ENCODE results near the gene GBP6. TPM values are rescaled to one million over a fixed set of nuclear protein-coding genes. Genes with fewer than 3 reads are reported as not detected.
"Not testable (repeated sequence)": the region's sequence is repeated elsewhere in the genome, so short reads cannot be mapped to it uniquely, and the experiment has no call there.

Gene GBP6
- total and polyA plus RNA-seq, 2 donors: 1.6 TPM; not detected in 1

DNA sequence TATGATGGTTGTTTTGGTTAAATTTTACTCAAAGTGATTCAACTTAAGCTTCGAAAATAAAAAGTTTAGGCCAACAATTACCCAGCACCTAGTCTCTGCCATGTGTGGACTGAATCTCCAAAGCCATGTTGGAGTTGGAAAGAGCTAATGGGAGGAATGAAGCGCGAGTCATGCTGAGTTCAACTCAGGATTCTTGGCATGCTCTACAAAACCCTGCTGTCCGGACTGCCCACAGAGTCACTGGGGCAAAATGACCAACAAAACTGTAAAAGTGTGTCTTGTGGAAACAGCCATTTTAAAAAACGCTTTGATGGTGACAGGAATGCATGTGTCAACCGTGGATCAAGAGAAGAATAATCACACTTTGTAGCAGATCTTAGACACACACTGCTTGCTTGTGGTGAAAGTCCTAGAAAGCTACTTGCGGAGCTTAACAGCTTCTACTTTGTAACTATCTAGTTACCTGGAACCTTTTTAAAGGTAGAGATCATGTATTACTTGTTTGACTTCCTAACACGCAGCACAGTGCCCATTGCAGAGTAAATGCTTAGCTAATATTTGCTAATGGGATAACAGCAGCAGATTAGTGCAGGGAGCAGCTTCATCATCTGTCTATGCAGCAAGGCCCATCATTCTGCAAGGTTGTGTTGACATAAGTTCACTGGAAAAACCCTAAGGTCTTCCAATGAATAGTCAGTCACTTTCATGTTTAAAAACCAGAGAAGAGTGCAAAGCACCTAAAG lies 7.0 kb upstream of the GBP6 start:
- no peak for DNase-seq (ENCODE audit: extremely low spot score)
- 77% methylated on average over 8 of the region's 8 CpGs for WGBS
- no peaks in the 10 kb centered on the region for H3K36me3 ChIP-seq (ENCODE audit: insufficient read depth)
- H3K4me1 ChIP-seq (ENCODE audit: insufficient read depth): no peaks in the 10 kb centered on the region
- no peak overlapping the region for H3K4me3 ChIP-seq (ENCODE audit: low read depth, low read length)
- no peak overlapping the region for H3K27ac ChIP-seq (ENCODE audit: low read depth)

DNA sequence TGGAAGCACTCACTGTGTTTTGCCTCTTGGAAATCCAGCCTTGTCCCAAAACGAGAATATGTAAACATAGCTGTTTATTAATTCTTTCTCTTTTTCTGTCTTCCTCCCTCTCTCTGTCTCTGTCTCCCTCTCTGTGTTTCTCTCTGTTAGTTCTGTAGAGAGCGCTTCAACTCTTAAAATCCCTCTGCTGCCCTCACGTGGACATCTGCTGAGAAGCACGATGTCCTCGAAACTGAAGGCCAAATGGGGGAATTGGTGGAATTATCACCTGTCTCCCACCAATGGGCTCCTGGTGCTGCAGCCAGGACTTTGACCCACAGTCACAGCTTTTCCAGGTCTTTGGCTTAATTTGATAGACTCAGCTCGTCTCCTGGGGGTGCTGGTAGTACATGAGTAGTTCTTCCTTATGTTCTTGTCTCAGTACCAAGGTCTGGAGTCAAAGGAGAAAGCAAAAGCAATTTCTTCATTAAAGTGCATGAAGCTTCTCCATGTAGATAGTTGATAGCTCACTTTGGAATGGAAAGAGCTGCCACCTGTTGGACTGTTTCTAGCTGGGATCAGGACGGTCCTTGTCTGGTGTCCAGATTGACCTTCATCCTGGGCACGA lies 5.5 kb upstream of the GBP6 start:
- H3K27ac ChIP-seq (ENCODE audit: low read depth): no peak overlapping the region
- 24% methylated on average over 8 of the region's 8 CpGs for WGBS
- H3K4me1 ChIP-seq (ENCODE audit: insufficient read depth): no peaks in the 10 kb centered on the region
- H3K4me3 ChIP-seq (ENCODE audit: low read depth, low read length): no peak overlapping the region
- DNase-seq (ENCODE audit: extremely low spot score): peak; percentile 29
- no peaks in the 10 kb centered on the region for H3K36me3 ChIP-seq (ENCODE audit: insufficient read depth)

GRCh38 chr1:89360716-89361115 lies 3.1 kb upstream of the GBP6 start:
- no peaks in the 10 kb centered on the region for H3K4me1 ChIP-seq (ENCODE audit: insufficient read depth)
- 51% methylated on average over 1 of the region's 1 CpG for WGBS
- H3K4me3 ChIP-seq (ENCODE audit: low read depth, low read length): no peak overlapping the region
- no peak overlapping the region for H3K27ac ChIP-seq (ENCODE audit: low read depth)
- DNase-seq (ENCODE audit: extremely low spot score): no peak
- no peaks in the 10 kb centered on the region for H3K36me3 ChIP-seq (ENCODE audit: insufficient read depth)

GRCh38 chr1:89361681-89362080 lies 2.2 kb upstream of the GBP6 start:
- Histone ChIP-seq H3K4me1 (ENCODE audit: insufficient read depth) (no peaks in the 10 kb centered on the region), H3K36me3 (ENCODE audit: insufficient read depth) (no peaks in the 10 kb centered on the region), H3K27ac (ENCODE audit: low read depth) (no peak overlapping the region), H3K4me3 (ENCODE audit: low read depth, low read length) (no peak overlapping the region)
- DNase-seq (ENCODE audit: extremely low spot score): no peak
- 90% methylated on average over 3 of the region's 3 CpGs for WGBS

DNA sequence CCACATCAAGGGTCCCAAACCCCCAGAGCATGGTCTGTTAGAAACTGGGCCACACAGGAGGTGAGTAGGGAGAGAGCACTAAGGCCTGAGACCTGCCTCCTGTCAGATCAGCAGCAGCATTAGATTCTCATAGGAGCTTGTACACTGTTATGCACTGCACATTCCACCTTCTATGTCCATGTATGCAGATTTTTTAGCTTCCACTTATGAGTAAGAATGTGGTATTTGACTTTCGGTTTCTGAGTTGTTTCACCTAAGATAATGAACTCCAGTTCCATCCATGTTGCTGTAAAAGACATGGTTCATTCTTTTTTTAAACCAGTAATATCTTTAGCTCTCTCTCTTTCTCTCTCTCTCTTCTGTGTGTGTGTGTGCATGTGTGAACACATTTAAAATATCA lies 663 bp upstream of the GBP6 start:
- H3K27ac ChIP-seq (ENCODE audit: low read depth): no peak overlapping the region
- no peaks in the 10 kb centered on the region for H3K36me3 ChIP-seq (ENCODE audit: insufficient read depth)
- H3K4me1 ChIP-seq (ENCODE audit: insufficient read depth): no peaks in the 10 kb centered on the region
- DNase-seq (ENCODE audit: extremely low spot score): no peak
- no peak overlapping the region for H3K4me3 ChIP-seq (ENCODE audit: low read depth, low read length)
- WGBS: 33% methylated on average over 1 of the region's 1 CpG

DNA sequence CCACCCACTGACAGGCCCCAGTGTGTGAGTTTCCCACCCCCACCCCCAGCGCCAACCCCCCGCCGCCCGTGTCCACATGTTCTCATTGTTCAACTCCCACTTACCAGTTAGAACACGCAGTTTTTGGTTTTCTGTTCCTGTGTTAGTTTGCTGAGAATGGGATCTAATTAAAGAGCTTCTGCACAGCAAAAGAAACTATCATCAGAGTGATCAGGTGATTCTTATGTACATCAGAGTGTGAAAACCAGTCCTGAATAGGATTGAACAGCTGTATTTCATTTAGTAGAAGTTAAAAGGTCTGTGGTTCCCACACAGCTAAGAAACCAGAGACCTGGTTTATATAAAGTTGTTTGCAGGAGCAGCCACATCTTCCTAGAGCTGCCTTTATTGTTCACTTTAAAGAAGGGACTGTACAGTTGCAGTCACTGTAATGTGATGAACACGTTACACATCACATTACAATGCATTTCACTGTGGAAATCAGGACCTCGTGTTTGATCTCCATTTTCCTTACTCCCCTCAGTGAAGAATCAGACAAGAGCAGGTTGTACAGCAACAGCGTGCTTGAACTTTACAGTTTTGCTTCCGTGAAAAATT lies 1.2 kb downstream of the GBP6 start:
- no peak for DNase-seq (ENCODE audit: extremely low spot score)
- WGBS: 72% methylated on average over 9 of the region's 9 CpGs
- Histone ChIP-seq H3K4me3 (ENCODE audit: low read depth, low read length) (no peak overlapping the region), H3K27ac (ENCODE audit: low read depth) (no peak overlapping the region), H3K4me1 (ENCODE audit: insufficient read depth) (no peaks in the 10 kb centered on the region), H3K36me3 (ENCODE audit: insufficient read depth) (no peaks in the 10 kb centered on the region)

DNA sequence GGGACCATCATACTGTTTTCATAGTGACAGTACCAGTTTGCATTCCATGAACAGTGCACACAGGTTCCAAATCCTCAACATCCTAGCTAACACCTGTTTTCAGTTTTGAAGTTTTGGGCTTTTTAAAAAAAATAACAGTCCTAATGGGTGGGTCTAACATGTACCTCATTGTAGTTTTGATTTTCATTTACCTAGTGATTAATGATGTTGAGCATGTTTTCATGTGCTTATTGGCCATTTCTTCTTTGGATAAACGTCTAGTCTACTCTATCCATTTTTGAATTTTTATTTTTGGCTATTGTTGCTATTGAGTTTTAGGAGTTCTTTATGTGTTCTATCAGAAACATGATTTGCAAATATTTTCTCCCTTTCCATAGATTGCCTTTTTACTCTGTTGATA lies 3.4 kb downstream of the GBP6 start:
- Histone ChIP-seq H3K27ac (ENCODE audit: low read depth) (no peak overlapping the region), H3K4me1 (ENCODE audit: insufficient read depth) (no peaks in the 10 kb centered on the region), H3K4me3 (ENCODE audit: low read depth, low read length) (no peak overlapping the region), H3K36me3 (ENCODE audit: insufficient read depth) (no peaks in the 10 kb centered on the region)
- 30% methylated on average over 1 of the region's 1 CpG for WGBS
- DNase-seq (ENCODE audit: extremely low spot score): no peak

DNA sequence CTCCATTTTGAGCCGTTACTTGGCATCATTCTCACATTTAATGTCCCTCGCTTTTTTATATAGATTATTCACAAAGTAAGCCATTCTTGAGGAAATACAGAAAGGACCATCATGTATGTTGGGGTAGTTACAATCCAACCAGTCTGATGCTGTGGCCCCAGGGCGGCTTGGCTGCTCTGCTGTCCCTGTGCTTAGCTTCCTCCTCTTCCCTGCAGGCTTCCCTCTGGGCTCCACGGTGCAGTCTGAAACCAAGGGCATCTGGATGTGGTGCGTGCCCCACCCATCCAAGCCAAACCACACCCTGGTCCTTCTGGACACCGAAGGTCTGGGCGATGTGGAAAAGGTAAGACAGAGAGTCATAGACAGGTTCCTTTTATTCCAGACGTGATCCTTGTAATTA lies 5.5 kb downstream of the GBP6 start:
- Histone ChIP-seq H3K36me3 (ENCODE audit: insufficient read depth) (no peaks in the 10 kb centered on the region), H3K27ac (ENCODE audit: low read depth) (no peak overlapping the region), H3K4me1 (ENCODE audit: insufficient read depth) (no peaks in the 10 kb centered on the region), H3K4me3 (ENCODE audit: low read depth, low read length) (no peak overlapping the region)
- DNase-seq (ENCODE audit: extremely low spot score): no peak
- 93% methylated on average over 8 of the region's 8 CpGs for WGBS

- not testable (repeated sequence) for H3K27ac ChIP-seq (ENCODE audit: low read depth); H3K4me1 ChIP-seq (ENCODE audit: insufficient read depth); H3K4me3 ChIP-seq (ENCODE audit: low read depth, low read length); DNase-seq (ENCODE audit: extremely low spot score); H3K36me3 ChIP-seq (ENCODE audit: insufficient read depth)
- WGBS: 87% methylated on average over 4 of the region's 4 CpGs
These were observed 10.0 kb downstream of the GBP6 start for GRCh38 chr1:89373810-89374209.

DNA sequence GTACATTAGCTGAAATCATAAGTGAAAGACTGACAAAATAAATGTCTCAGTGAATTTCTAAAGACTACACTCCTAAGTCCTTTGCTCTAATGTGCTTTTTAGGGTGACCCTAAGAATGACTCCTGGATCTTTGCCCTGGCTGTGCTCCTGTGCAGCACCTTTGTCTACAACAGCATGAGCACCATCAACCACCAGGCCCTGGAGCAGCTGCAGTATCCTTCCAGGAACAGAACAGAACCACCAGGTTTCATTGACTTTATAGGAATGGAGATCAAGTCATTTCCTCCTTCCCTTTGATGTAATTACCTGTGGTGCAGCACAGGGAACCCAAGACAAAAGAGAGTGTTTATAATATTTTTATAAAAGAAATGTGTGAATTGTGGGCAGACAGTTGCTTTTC lies 14.1 kb downstream of the GBP6 start:
- Histone ChIP-seq H3K27ac (ENCODE audit: low read depth) (no peak overlapping the region), H3K36me3 (ENCODE audit: insufficient read depth) (no peaks in the 10 kb centered on the region), H3K4me3 (ENCODE audit: low read depth, low read length) (no peak overlapping the region), H3K4me1 (ENCODE audit: insufficient read depth) (no peaks in the 10 kb centered on the region)
- DNase-seq (ENCODE audit: extremely low spot score): no peak

GRCh38 chr1:89381618-89382017 lies 17.8 kb downstream of the GBP6 start:
- H3K27ac ChIP-seq (ENCODE audit: low read depth): no peak overlapping the region
- no peak for DNase-seq (ENCODE audit: extremely low spot score)
- no peak overlapping the region for H3K4me3 ChIP-seq (ENCODE audit: low read depth, low read length)
- no peaks in the 10 kb centered on the region for H3K36me3 ChIP-seq (ENCODE audit: insufficient read depth)
- H3K4me1 ChIP-seq (ENCODE audit: insufficient read depth): no peaks in the 10 kb centered on the region
- WGBS: 90% methylated on average over 6 of the region's 6 CpGs

GRCh38 chr1:89382479-89382878 lies 18.6 kb downstream of the GBP6 start:
- no peak for DNase-seq (ENCODE audit: extremely low spot score)
- no peak overlapping the region for H3K4me3 ChIP-seq (ENCODE audit: low read depth, low read length)
- H3K27ac ChIP-seq (ENCODE audit: low read depth): no peak overlapping the region
- no peaks in the 10 kb centered on the region for H3K4me1 ChIP-seq (ENCODE audit: insufficient read depth)
- H3K36me3 ChIP-seq (ENCODE audit: insufficient read depth): no peaks in the 10 kb centered on the region

GRCh38 chr1:89383185-89383584 lies 19.3 kb downstream of the GBP6 start:
- Histone ChIP-seq H3K36me3 (ENCODE audit: insufficient read depth) (no peaks in the 10 kb centered on the region), H3K4me1 (ENCODE audit: insufficient read depth) (no peaks in the 10 kb centered on the region), H3K27ac (ENCODE audit: low read depth) (no peak overlapping the region), H3K4me3 (ENCODE audit: low read depth, low read length) (no peak overlapping the region)
- 92% methylated on average over 3 of the region's 3 CpGs for WGBS
- no peak for DNase-seq (ENCODE audit: extremely low spot score)

DNA sequence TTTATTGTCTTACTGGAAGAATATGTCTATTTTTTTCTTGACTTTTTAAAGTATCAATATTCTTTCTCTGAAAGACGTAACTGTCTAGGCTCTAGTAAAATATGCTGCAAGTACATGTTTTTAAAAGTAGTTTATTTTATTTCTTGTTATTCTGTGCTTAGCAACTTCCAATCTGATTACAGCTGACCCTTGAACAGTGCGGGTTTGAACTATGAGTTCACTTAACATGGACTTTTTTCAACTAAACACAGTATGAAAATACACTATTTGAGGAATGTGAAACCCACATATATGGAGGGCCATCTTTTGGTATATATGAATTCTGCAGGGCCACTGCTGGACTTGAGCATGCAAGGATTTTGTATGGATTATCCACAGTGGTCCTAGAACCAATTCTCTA lies 26.8 kb downstream of the GBP6 start:
- Histone ChIP-seq H3K36me3 (ENCODE audit: insufficient read depth) (no peaks in the 10 kb centered on the region), H3K4me1 (ENCODE audit: insufficient read depth) (no peaks in the 10 kb centered on the region), H3K27ac (ENCODE audit: low read depth) (no peak overlapping the region), H3K4me3 (ENCODE audit: low read depth, low read length) (no peak overlapping the region)
- 89% methylated on average over 2 of the region's 2 CpGs for WGBS
- no peak for DNase-seq (ENCODE audit: extremely low spot score)

Data from urinary bladder (tissue), 4 donors.